WERI-Rb-1 (cell line): ENCODE results near the gene AGRP.
"Not testable (repeated sequence)": the region's sequence is repeated elsewhere in the genome, so short reads cannot be mapped to it uniquely, and the experiment has no call there.

ENCODE experiments used
- DNase-seq: peaks from one replicate; pipeline ENCODE4 v3.0.0-alpha.2; 2020
- H3K27ac ChIP-seq: fragments of 250-450 bp; sonication (Bioruptor Pico); 2 replicates; pipeline ENCODE4 v1.5.1; 2020; ENCODE audit warnings: mild to moderate bottlenecking, moderate library complexity
- H3K27me3 ChIP-seq: fragments of 250-450 bp; sonication (Bioruptor Pico); 2 replicates; pipeline ENCODE4 v1.5.1; 2021; ENCODE audit warnings: mild to moderate bottlenecking, low read depth, moderate library complexity; ENCODE audit not compliant: insufficient read depth, severe bottlenecking
- H3K36me3 ChIP-seq: fragments of 250-450 bp; sonication (Bioruptor Pico); 2 replicates; pipeline ENCODE4 v1.5.1; 2020; ENCODE audit warnings: mild to moderate bottlenecking, moderate library complexity
- H3K4me3 ChIP-seq: 2 replicates; pipeline ENCODE4 v1.5.1; 2011; ENCODE audit warnings: low read depth, mild to moderate bottlenecking, control low read depth, low read length
- H3K9me3 ChIP-seq: fragments of 250-450 bp; sonication (Bioruptor Pico); 2 replicates; pipeline ENCODE4 v1.5.1; 2021; ENCODE audit warnings: mild to moderate bottlenecking, moderate library complexity; ENCODE audit not compliant: severe bottlenecking
- TF ChIP-seq, protein P1 (sequence below): IDR thresholded peaks from 2 replicates; pipeline ENCODE4 v1.5.1; 2011; ENCODE audit warnings: low read depth, mild to moderate bottlenecking, control low read depth, inconsistent platforms, low read length

The AGRP gene

DNA sequence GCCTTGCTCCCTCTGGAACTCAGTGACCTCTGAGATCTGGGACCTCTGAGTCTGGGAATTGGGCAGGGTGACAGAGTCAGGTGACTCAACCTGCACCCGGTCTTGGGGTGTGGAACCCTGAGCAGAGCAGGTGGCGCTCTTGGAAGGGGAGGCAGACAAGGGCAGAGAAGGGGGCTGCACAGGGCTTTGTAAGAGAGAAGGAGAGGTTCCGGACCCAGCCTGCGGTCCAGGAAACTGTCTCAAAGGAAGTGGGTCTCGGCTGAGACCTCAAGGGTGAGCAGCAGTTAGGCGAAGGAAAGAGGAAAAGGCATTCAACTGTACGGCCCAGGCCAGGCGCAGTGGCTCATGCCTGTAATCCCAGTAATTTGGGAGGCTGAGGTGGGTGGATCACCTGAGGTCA is 35.3 kb upstream of the AGRP start:
- TF ChIP-seq, protein P1, sequence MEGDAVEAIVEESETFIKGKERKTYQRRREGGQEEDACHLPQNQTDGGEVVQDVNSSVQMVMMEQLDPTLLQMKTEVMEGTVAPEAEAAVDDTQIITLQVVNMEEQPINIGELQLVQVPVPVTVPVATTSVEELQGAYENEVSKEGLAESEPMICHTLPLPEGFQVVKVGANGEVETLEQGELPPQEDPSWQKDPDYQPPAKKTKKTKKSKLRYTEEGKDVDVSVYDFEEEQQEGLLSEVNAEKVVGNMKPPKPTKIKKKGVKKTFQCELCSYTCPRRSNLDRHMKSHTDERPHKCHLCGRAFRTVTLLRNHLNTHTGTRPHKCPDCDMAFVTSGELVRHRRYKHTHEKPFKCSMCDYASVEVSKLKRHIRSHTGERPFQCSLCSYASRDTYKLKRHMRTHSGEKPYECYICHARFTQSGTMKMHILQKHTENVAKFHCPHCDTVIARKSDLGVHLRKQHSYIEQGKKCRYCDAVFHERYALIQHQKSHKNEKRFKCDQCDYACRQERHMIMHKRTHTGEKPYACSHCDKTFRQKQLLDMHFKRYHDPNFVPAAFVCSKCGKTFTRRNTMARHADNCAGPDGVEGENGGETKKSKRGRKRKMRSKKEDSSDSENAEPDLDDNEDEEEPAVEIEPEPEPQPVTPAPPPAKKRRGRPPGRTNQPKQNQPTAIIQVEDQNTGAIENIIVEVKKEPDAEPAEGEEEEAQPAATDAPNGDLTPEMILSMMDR, result no peak
- no peaks in the 10 kb centered on the region for H3K27me3 ChIP-seq
- H3K4me3 ChIP-seq, result no peak overlapping the region
- no peaks in the 10 kb centered on the region for H3K9me3 ChIP-seq
- no peak for DNase-seq
- no peak overlapping the region for H3K27ac ChIP-seq
- no peaks in the 10 kb centered on the region for H3K36me3 ChIP-seq

DNA sequence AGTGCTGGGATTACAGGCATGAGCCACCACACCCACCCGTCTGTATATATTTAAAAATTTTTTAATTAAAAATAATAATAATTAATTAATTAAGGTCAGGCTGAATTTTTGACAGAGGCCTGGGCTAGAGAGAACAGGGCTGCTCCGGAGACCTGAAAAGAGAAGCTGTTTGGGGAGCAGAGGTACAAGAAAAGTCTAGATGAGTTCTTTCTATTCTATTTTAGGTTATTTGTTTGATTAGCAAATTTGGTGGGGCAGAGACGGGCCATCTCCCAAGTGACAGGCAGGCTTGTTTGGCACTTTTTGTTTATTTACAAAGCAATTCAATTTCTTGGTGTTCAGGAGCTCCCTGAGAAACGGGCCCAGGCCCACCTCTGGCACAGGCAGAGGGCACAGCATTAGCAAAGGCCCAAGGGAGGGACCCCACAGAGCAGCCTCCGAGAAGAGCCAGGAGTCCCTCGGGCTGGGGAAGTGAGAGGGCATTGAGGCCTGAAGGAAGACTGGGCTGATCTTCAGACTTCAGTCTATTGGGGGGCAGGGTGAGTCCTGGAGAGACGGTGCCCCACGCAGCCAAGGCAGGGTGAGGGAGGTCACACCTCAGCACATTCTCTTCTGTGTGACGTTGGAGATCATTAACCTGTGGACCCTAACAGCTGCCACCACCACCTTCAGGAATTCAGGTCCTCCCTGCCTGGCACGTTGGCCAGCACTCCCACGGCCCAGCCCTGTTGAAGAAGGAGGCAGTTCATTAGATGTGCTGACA is 34.5 kb upstream of the AGRP start:
- no peak for DNase-seq
- no peaks in the 10 kb centered on the region for H3K9me3 ChIP-seq
- no peaks in the 10 kb centered on the region for H3K27me3 ChIP-seq
- no peaks in the 10 kb centered on the region for H3K36me3 ChIP-seq
- H3K4me3 ChIP-seq, result no peak overlapping the region
- no peak overlapping the region for H3K27ac ChIP-seq
- TF ChIP-seq, protein P1, result no peak

DNA sequence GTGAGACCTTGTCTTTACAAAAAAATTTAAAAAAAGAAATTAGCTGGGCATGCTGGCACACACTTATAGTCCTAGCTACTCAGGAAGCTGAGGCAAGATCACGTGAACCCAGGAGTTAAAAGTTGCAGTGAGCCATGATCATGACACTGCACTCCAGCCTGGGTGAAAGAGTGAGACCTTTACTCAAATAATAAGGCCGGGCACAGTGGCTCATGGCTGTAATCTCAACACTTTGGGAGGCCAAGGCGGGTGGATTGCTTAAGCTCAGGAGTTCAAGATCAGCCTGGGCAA is 33.8 kb upstream of the AGRP start:
- Histone ChIP-seq H3K27me3 (no peaks in the 10 kb centered on the region), H3K27ac (no peak overlapping the region), H3K9me3 (no peaks in the 10 kb centered on the region), H3K36me3 (no peaks in the 10 kb centered on the region), H3K4me3 (no peak overlapping the region)
- no peak for DNase-seq
- TF ChIP-seq, protein P1, result no peak

DNA sequence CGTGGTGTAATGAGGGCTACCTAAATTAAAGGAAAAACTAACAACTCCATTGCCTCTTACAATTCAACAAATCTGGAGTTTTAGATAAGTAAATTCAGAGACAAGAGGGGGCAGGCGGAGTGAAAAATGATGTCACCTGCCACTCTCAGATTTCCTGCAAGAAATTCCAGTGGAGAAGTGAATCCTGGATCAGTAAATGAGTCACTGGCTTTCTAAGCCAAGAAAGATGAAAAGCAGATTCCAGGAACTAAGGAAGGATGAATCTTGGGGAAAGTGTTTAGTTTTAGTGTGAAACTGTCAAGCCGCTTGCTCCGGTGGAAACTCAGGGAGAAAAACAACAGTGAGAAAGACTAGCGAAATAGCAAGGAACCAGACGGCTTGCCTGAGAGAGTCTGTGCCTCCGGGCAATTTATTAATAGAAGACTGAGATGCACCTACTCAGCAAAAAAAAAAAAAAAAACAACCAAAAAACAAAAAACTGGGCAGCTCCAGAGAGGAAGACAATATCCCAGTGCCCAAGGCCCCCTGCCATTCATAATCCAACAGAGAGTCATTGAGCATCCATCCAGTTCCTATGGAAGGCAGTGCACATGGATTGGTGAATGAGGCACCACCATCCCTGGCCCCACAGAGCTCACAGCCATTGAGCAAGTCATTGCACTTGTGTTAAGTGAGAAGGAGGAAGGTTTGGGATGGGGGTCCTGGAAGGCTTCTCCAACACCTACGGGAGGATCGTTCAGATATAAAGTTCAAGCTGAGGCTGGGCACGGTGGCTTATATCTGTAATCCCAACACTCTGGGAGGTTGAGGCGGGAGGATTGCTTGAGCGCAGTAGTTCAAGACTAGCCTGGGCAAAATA is 33.2 kb upstream of the AGRP start:
- H3K4me3 ChIP-seq, result no peak overlapping the region
- DNase-seq, result no peak
- no peaks in the 10 kb centered on the region for H3K9me3 ChIP-seq
- no peaks in the 10 kb centered on the region for H3K27me3 ChIP-seq
- no peaks in the 10 kb centered on the region for H3K36me3 ChIP-seq
- H3K27ac ChIP-seq, result no peak overlapping the region
- TF ChIP-seq, protein P1, result no peak

DNA sequence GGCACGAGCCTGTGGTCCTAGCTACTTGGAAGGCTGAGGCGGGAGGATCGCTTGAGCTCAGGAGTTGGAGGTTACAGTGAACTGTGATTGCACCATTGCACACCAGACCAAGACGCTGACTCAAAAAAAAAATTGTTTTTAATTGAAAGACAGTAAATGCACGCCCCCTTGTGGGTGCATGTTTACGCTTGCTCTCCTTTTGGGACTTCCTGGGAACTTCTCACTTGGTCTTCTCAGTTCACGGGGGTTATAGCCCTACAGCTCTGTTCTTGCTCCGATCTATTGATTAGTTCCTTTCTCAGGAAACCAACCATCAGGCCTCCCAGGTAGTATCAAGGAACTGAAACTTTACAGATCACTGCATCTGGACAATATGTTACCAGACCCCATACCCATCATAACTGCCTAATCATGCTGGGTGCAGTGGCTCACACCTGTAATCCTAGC is 31.1 kb upstream of the AGRP start:
- DNase-seq, result peak; percentile 76
- no peak overlapping the region for H3K27ac ChIP-seq
- no peaks in the 10 kb centered on the region for H3K9me3 ChIP-seq
- no peak overlapping the region for H3K4me3 ChIP-seq
- H3K36me3 ChIP-seq, result no peaks in the 10 kb centered on the region
- H3K27me3 ChIP-seq, result no peaks in the 10 kb centered on the region
- TF ChIP-seq, protein P1, result peak; percentile 63

DNA sequence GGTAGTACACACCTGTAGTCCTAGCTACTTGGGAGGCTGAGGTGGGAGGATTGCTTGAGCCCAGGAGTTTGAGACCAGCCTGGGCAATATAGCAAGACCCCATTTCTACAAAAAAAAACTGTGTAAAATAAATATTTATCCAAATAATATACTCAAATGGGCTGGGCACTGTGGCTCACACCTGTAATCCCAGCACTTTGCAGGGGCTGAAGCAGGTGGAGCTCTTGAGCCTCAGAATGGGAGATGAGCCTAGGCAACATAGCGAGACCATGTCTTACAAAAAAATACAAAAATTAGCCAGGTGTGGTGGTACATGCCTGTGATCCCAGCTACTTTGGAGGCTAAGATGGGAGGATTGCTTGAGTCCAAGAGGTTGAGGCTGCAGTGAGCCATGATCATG is 30.5 kb upstream of the AGRP start:
- H3K4me3 ChIP-seq, H3K9me3 ChIP-seq, H3K27me3 ChIP-seq, H3K36me3 ChIP-seq, H3K27ac ChIP-seq, DNase-seq: not testable (repeated sequence)
